ENCODE data around the gene ZNF622. TPM values are rescaled to one million over a fixed set of nuclear protein-coding genes. Genes with fewer than 3 reads are reported as not detected.

Gene ZNF622
- total RNA-seq, 1 experiment from 2014 or later: 54.4 TPM

DNA sequence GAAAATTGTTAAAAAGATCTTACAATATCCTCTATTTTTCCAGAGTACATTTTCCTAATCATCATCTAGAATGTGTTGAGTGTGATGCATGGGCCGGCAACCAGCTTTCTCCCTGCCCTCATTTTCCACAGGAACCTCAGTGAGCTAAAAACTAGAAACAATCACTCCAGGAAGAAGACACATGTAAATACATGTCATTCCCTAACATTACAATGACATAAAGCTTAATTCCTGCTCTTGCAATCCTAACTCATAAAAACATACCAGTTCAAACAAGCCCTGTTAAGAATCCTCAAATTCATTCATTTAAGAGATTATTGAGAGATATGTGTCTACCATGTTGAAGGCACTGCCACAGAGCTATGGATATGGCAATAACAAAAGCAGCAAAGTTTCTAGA lies 18.5 kb upstream of the ZNF622 start:
- no peaks in the 10 kb centered on the region for H3K9me2 ChIP-seq (ENCODE audit: insufficient read depth)
- no TSS peak for BruUV-seq (replicated peaks)
- no peaks in the 10 kb centered on the region for H3K36me3 ChIP-seq (ENCODE audit: low read depth)
- H3K27ac ChIP-seq: no peak overlapping the region
- H3K27me3 ChIP-seq (ENCODE audit: insufficient read depth, low read depth): no peaks in the 10 kb centered on the region
- 0 out of 2 replicates have a peak, but pooled peaks cover 3% of the 10 kb centered on the region for H3K9me3 ChIP-seq (ENCODE audit: insufficient read depth, low read depth)
- no peaks in the 10 kb centered on the region for H3F3A ChIP-seq (ENCODE audit: insufficient read depth, low read depth)
- intact Hi-C loops (cut with micrococcal nuclease; ENCODE audit: unreplicated experiment): no loop called here
- no peak overlapping the region for H3K4me3 ChIP-seq
- ChIA-PET CTCF (interaction anchor here (0.6 to 1.6 kb wide), 3 partner anchors 68 to 1467 kb away, joined by 3 to 4 read pairs (median 3); no protein-coding TSS in a partner anchor), POLR2A (ENCODE audit: unreplicated experiment) (interaction anchor here (0.6 to 0.8 kb wide), 3 partner anchors 29 to 711 kb away, joined by 3 to 8 read pairs (median 6); no protein-coding TSS in a partner anchor)
- DNase-seq: no peak
- H3K4me1 ChIP-seq (replicated peaks; ENCODE audit: insufficient read depth): peaks cover 14% of the 10 kb centered on the region
- H2AFZ ChIP-seq: no peak overlapping the region
- H4K20me1 ChIP-seq (ENCODE audit: insufficient read depth): no peaks in the 10 kb centered on the region
- no peak overlapping the region for H3K4me2 ChIP-seq
- TF ChIP-seq CTCF (conservative IDR thresholded peaks at IDR 0.05): no peak
- no peak for TF ChIP-seq EZH2 (IDR thresholded peaks at IDR 0.05; ENCODE audit: low read depth)
- no peaks in the 10 kb centered on the region for H3K79me2 ChIP-seq (ENCODE audit: low read depth)

DNA sequence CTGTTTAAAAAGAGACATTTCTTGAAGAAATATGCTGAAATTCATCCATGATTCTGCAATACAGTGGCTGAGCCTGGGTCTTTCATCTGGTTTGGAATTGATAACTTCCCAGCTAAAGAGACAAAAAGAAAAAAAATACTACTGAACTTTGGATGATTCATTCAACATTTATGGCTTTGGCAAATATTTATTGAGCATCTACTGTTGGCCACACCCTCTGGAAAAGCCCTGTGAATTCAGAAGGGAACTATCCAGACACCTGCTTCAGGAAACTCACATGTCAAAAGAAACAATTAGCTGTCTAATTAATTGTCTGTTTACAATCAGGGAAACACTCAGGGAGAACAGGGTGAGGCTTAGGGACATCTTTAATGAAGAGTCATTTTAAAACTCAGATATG lies 17.8 kb upstream of the ZNF622 start:
- Histone ChIP-seq H3K79me2 (ENCODE audit: low read depth) (no peaks in the 10 kb centered on the region), H3K9me3 (ENCODE audit: insufficient read depth, low read depth) (0 out of 2 replicates have a peak, but pooled peaks cover 3% of the 10 kb centered on the region), H3K4me3 (no peak overlapping the region), H3F3A (ENCODE audit: insufficient read depth, low read depth) (no peaks in the 10 kb centered on the region), H3K4me1 (replicated peaks; ENCODE audit: insufficient read depth) (peaks cover 14% of the 10 kb centered on the region), H3K4me2 (peak overlapping the region; percentile 16; the same call in 1 of the 2 replicates), H3K27me3 (ENCODE audit: insufficient read depth, low read depth) (no peaks in the 10 kb centered on the region), H3K36me3 (ENCODE audit: low read depth) (no peaks in the 10 kb centered on the region), H3K27ac (no peak overlapping the region), H3K9me2 (ENCODE audit: insufficient read depth) (no peaks in the 10 kb centered on the region), H2AFZ (no peak overlapping the region), H4K20me1 (ENCODE audit: insufficient read depth) (no peaks in the 10 kb centered on the region)
- TF ChIP-seq CTCF (conservative IDR thresholded peaks at IDR 0.05) (no peak), EZH2 (IDR thresholded peaks at IDR 0.05; ENCODE audit: low read depth) (no peak)
- BruUV-seq (replicated peaks): no TSS peak
- intact Hi-C loops (cut with micrococcal nuclease; ENCODE audit: unreplicated experiment): no loop called here
- CTCF ChIA-PET: interaction anchor here (0.6 kb wide), 2 partner anchors 76 to 1468 kb away, joined by 3 read pairs; no protein-coding TSS in a partner anchor
- DNase-seq: peak in 1 of 2 experiments; percentile 65
- POLR2A ChIA-PET (ENCODE audit: unreplicated experiment): interaction anchor here (0.5 to 0.6 kb wide), 2 partner anchors 25 to 28 kb away, joined by 3 to 5 read pairs; no protein-coding TSS in a partner anchor

GRCh38 chr5:16482891-16483290 lies 17.3 kb upstream of the ZNF622 start:
- Histone ChIP-seq H3K4me3 (no peak overlapping the region), H3K9me3 (ENCODE audit: insufficient read depth, low read depth) (0 out of 2 replicates have a peak, but pooled peaks cover 3% of the 10 kb centered on the region), H4K20me1 (ENCODE audit: insufficient read depth) (no peaks in the 10 kb centered on the region), H2AFZ (no peak overlapping the region), H3K4me1 (replicated peaks; ENCODE audit: insufficient read depth) (peaks cover 14% of the 10 kb centered on the region), H3K27me3 (ENCODE audit: insufficient read depth, low read depth) (no peaks in the 10 kb centered on the region), H3K9me2 (ENCODE audit: insufficient read depth) (no peaks in the 10 kb centered on the region), H3K36me3 (ENCODE audit: low read depth) (no peaks in the 10 kb centered on the region), H3F3A (ENCODE audit: insufficient read depth, low read depth) (no peaks in the 10 kb centered on the region), H3K27ac (no peak overlapping the region), H3K79me2 (ENCODE audit: low read depth) (no peaks in the 10 kb centered on the region), H3K4me2 (no peak overlapping the region)
- DNase-seq: no peak
- no TSS peak for BruUV-seq (replicated peaks)
- CTCF ChIA-PET: interaction anchor here (0.7 kb wide), 1 partner anchor 80 kb away, joined by 3 read pairs; no protein-coding TSS in a partner anchor
- no peak for TF ChIP-seq EZH2 (IDR thresholded peaks at IDR 0.05; ENCODE audit: low read depth)
- TF ChIP-seq CTCF (conservative IDR thresholded peaks at IDR 0.05): no peak
- POLR2A ChIA-PET (ENCODE audit: unreplicated experiment): interaction anchor here (0.5 kb wide), 1 partner anchor 26 kb away, joined by 5 read pairs; no protein-coding TSS in a partner anchor
- intact Hi-C loops (cut with micrococcal nuclease; ENCODE audit: unreplicated experiment): no loop called here

All from PC-9 (cell line).